Loucy (cell line): ENCODE results near the gene RAD51B.

Experiments
- H2AFZ ChIP-seq: fragments of 200-600 bp; sonication (generic); 2 replicates; pipeline ENCODE4 v1.6.0; 2016; ENCODE audit warnings: antibody characterized with exemption, mild to moderate bottlenecking, low read length, moderate library complexity
- H3F3A ChIP-seq: fragments of 200-600 bp; 2 replicates; pipeline ENCODE4 v1.6.0; 2016; ENCODE audit warnings: antibody characterized with exemption, low read depth, mild to moderate bottlenecking
- H3K27me3 ChIP-seq: fragments of 200-600 bp; sonication (generic); 2 replicates; pipeline ENCODE4 v1.6.1; 2014; ENCODE audit warnings: low read length, mild to moderate bottlenecking; ENCODE audit not compliant: insufficient read depth, poor library complexity, severe bottlenecking
- H3K36me3 ChIP-seq: fragments of 200-600 bp; sonication (generic); 2 replicates; pipeline ENCODE4 v1.6.1; 2016; ENCODE audit warnings: low read length; ENCODE audit not compliant: insufficient read depth
- H3K4me1 ChIP-seq: fragments of 200-600 bp; sonication (generic); 2 replicates; pipeline ENCODE4 v1.5.1; 2014; ENCODE audit warnings: low read length, mild to moderate bottlenecking; ENCODE audit not compliant: insufficient read depth, poor library complexity, severe bottlenecking
- H3K4me2 ChIP-seq: fragments of 200-600 bp; sonication (generic); 2 replicates; pipeline ENCODE4 v1.6.0; 2014; ENCODE audit warnings: antibody characterized with exemption, low read length, low read depth, mild to moderate bottlenecking; ENCODE audit not compliant: poor library complexity, severe bottlenecking
- H3K4me3 ChIP-seq: fragments of 200-600 bp; sonication (generic); 2 replicates; pipeline ENCODE4 v1.5.1; 2014; ENCODE audit warnings: low read length, mild to moderate bottlenecking, mixed read lengths; ENCODE audit not compliant: poor library complexity, severe bottlenecking
- H3K79me2 ChIP-seq: fragments of 200-600 bp; sonication (generic); 2 replicates; pipeline ENCODE4 v1.6.1; 2014; ENCODE audit warnings: low read length; ENCODE audit not compliant: insufficient read depth
- H3K9ac ChIP-seq: fragments of 200-600 bp; sonication (generic); 2 replicates; pipeline ENCODE4 v1.6.0; 2014; ENCODE audit warnings: mild to moderate bottlenecking, low read depth, low read length, moderate library complexity; ENCODE audit not compliant: poor library complexity, severe bottlenecking
- H3K9me2 ChIP-seq: fragments of 200-600 bp; sonication (generic); replicated peaks from 2 replicates; pipeline ENCODE4 v1.6.1; 2016; ENCODE audit warnings: low read depth, low read length, mixed read lengths
- H3K9me3 ChIP-seq: fragments of 200-600 bp; sonication (generic); 2 replicates; pipeline ENCODE4 v1.6.1; 2014; ENCODE audit warnings: mild to moderate bottlenecking, antibody characterized with exemption, low read length, low read depth; ENCODE audit not compliant: insufficient read depth
- H4K20me1 ChIP-seq: fragments of 200-600 bp; sonication (generic); 2 replicates; pipeline ENCODE4 v1.6.0; 2014; ENCODE audit warnings: antibody characterized with exemption, low read length, mild to moderate bottlenecking; ENCODE audit not compliant: insufficient read depth, poor library complexity, severe bottlenecking
- CTCF ChIP-seq: fragments of 200-600 bp; sonication (generic); conservative IDR thresholded peaks from 2 replicates; pipeline ENCODE4 v1.5.1; 2014; ENCODE audit warnings: mild to moderate bottlenecking, antibody characterized with exemption, low read length
- EZH2phosphoT487 ChIP-seq: fragments of 200-600 bp; IDR thresholded peaks from 2 replicates; pipeline ENCODE4 v1.6.1; 2018; ENCODE audit warnings: antibody characterized with exemption, mild to moderate bottlenecking, moderate library complexity, borderline replicate concordance

Gene RAD51B

GRCh38 chr14:68681256-68682011 lies 861.9 kb downstream of the RAD51B start:
- H4K20me1 ChIP-seq, result no peaks in the 10 kb centered on the region
- H3K9ac ChIP-seq, result no peak overlapping the region
- H3K4me1 ChIP-seq, result peaks cover 48% of the 10 kb centered on the region

DNA sequence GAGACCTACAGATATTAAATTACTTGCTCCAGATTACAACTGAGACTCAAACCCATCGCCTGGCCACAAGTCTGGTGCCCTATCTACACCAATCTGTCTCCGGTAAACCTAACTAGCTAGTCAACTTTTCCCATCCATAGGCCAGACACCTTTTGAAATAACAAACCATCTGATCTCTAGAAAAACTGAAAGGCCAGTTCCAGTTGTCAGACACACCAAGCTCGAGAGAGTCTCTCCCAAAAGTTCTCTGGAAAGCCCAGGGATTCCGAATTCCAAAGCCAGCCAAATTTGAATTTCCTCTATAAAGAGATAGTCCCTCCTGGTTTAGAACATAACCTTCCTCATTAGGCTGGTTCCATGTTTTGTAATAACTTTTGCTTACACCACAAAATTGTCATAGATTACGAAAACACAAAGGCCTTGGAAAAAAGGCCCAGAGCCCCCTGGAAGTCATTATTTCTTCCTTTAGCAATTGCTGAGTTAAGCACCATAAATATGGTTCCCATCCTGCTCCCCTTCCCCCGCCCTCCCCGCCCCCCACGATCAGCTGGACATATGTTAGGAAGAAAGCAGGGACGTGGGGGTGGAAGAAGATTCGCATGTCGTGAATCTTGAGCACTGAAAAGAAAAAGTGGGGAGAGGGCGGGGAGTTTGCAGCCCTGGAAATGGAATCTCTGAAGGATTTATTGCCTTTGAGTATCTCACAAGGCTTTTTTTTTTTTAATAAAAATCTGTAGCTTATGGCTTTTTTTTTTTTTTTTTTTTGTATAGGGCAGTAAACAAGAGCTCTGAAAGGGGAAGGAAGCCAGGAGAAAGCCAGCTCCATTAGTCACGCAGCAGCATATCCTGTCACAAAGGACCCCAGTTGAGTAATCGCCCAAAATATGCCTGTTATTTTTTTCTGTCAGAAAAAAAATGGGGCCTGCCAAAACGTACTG lies 862.9 kb downstream of the RAD51B start:
- no peaks in the 10 kb centered on the region for H3K36me3 ChIP-seq
- H3K9ac ChIP-seq, result peak overlapping the region; percentile 56
- peak overlapping the region; percentile 23 for H3K4me3 ChIP-seq
- H3F3A ChIP-seq, result peaks cover 9% of the 10 kb centered on the region
- H2AFZ ChIP-seq, result peak overlapping the region; percentile 60
- H3K9me3 ChIP-seq, result no peaks in the 10 kb centered on the region
- no peaks in the 10 kb centered on the region for H4K20me1 ChIP-seq
- TF ChIP-seq CTCF, result no peak
- TF ChIP-seq EZH2phosphoT487, result no peak
- no peaks in the 10 kb centered on the region for H3K27me3 ChIP-seq
- H3K9me2 ChIP-seq, result no peaks in the 10 kb centered on the region
- H3K4me1 ChIP-seq, result peaks cover 51% of the 10 kb centered on the region
- H3K4me2 ChIP-seq, result peak overlapping the region; percentile 57
- no peaks in the 10 kb centered on the region for H3K79me2 ChIP-seq

More at GRCh38 chr14:68681256-68682011, 861.9 kb downstream of the RAD51B start:
- Histone ChIP-seq H2AFZ (no peak overlapping the region), H3K27me3 (no peaks in the 10 kb centered on the region), H3K4me2 (no peak overlapping the region), H3K9me3 (no peaks in the 10 kb centered on the region), H3K4me3 (no peak overlapping the region), H3K79me2 (no peaks in the 10 kb centered on the region), H3K9me2 (no peaks in the 10 kb centered on the region), H3F3A (peaks cover 9% of the 10 kb centered on the region), H3K36me3 (no peaks in the 10 kb centered on the region)
- no peak for TF ChIP-seq EZH2phosphoT487
- TF ChIP-seq CTCF, result no peak

- H3K36me3 ChIP-seq, result no peaks in the 10 kb centered on the region
- peak overlapping the region; percentile 23 for H3K4me3 ChIP-seq
- no peaks in the 10 kb centered on the region for H3K27me3 ChIP-seq
- TF ChIP-seq CTCF (no peak), EZH2phosphoT487 (no peak)
- H3F3A ChIP-seq, result peaks cover 9% of the 10 kb centered on the region
- H3K9me3 ChIP-seq, result no peaks in the 10 kb centered on the region
- H3K79me2 ChIP-seq, result no peaks in the 10 kb centered on the region
- H3K4me1 ChIP-seq, result peaks cover 51% of the 10 kb centered on the region
- H3K9me2 ChIP-seq, result no peaks in the 10 kb centered on the region
- peak overlapping the region; percentile 57 for H3K4me2 ChIP-seq
- peak overlapping the region; percentile 60; the same call in 1 of the 2 replicates for H2AFZ ChIP-seq
- no peaks in the 10 kb centered on the region for H4K20me1 ChIP-seq
- H3K9ac ChIP-seq, result peak overlapping the region; percentile 56
Observed at GRCh38 chr14:68683326-68683725, 863.7 kb downstream of the RAD51B start.
